AG04450 (cell line): ENCODE measurements around the gene TGFBR3. TPM values are rescaled to one million over a fixed set of nuclear protein-coding genes. Genes with fewer than 3 reads are reported as not detected.

ENCODE experiments used
- CTCF ChIA-PET: fragments of 300-600, 350-600 bp; formaldehyde crosslinking; extraction: SDS; loops from one replicate; lab custom pipeline; 2022; ENCODE audit warnings: antibody characterized with exemption, inconsistent platforms; lab: Charles Lee
- POLR2A ChIA-PET: fragments of 350-600 bp; formaldehyde crosslinking; extraction: SDS; loops from one replicate; lab custom pipeline; 2021; ENCODE audit warnings: antibody characterized with exemption, inconsistent platforms; lab: Yijun Ruan, JAX
- DNase-seq: peaks from one replicate; pipeline ENCODE4 v3.0.0-alpha.2; 2011; ENCODE audit warnings: low read depth, low spot score
- H3K27ac ChIP-seq: one replicate; pipeline ENCODE4 v1.5.1; 2012; ENCODE audit warnings: low read depth, low read length, control low read depth
- H3K27me3 ChIP-seq: one replicate; pipeline ENCODE4 v1.6.0; 2012; ENCODE audit warnings: low read length; ENCODE audit not compliant: control insufficient read depth, insufficient read depth
- H3K4me3 ChIP-seq: 2 replicates; pipeline ENCODE4 v1.5.1; 2011; ENCODE audit warnings: mild to moderate bottlenecking, low read depth, low read length, control low read depth
- H3K9me3 ChIP-seq: 2 replicates; pipeline ENCODE4 v1.5.1; 2012; ENCODE audit warnings: low read length; ENCODE audit not compliant: control insufficient read depth, insufficient read depth
- CTCF ChIP-seq: IDR thresholded peaks from 2 replicates; pipeline ENCODE4 v1.5.1; 2011; ENCODE audit warnings: low read depth, low read length, control low read depth, inconsistent platforms
- polyA plus RNA-seq: library from polyadenylated mRNA; depleted of rRNA; stranded (reverse); fragments of >200 nt; gene quantifications from 2 replicates; pipeline ENCODE4 v1.2.3, GENCODE V29; 2011

Gene TGFBR3
- polyA plus RNA-seq, 1 experiment: 36.5 TPM

GRCh38 chr1:91874167-91874566 is 11.8 kb downstream of the TGFBR3 start:
- TF ChIP-seq CTCF: no peak
- Histone ChIP-seq H3K27ac (no peak overlapping the region), H3K9me3 (no peaks in the 10 kb centered on the region), H3K4me3 (no peak overlapping the region), H3K27me3 (no peaks in the 10 kb centered on the region)
- ChIA-PET POLR2A (no interaction called here), CTCF (interaction anchor here (0.6 to 1.4 kb wide), 4 partner anchors 9 to 349 kb away, joined by 3 to 5 read pairs (median 4); no protein-coding TSS in a partner anchor)
- DNase-seq: no peak

GRCh38 chr1:91872559-91873081 is 13.3 kb downstream of the TGFBR3 start:
- no peak for DNase-seq
- no peak for TF ChIP-seq CTCF
- Histone ChIP-seq H3K27ac (no peak overlapping the region), H3K9me3 (no peaks in the 10 kb centered on the region), H3K27me3 (no peaks in the 10 kb centered on the region), H3K4me3 (no peak overlapping the region)
- ChIA-PET CTCF (interaction anchor here (0.6 to 2.0 kb wide), 5 partner anchors 9 to 360 kb away, joined by 3 to 10 read pairs (median 7); no protein-coding TSS in a partner anchor), POLR2A (interaction anchor here (0.5 kb wide), 1 partner anchor 11 kb away, joined by 5 read pairs; no protein-coding TSS in a partner anchor)

- TF ChIP-seq CTCF: no peak
- H3K9me3 ChIP-seq: no peaks in the 10 kb centered on the region
- no peak for DNase-seq
- ChIA-PET POLR2A (interaction anchor here (0.5 kb wide), 1 partner anchor 12 kb away, joined by 5 read pairs; no protein-coding TSS in a partner anchor), CTCF (interaction anchor here (0.6 to 2.0 kb wide), 6 partner anchors 9 to 360 kb away, joined by 3 to 10 read pairs (median 6); no protein-coding TSS in a partner anchor)
- H3K27ac ChIP-seq: no peak overlapping the region
- H3K27me3 ChIP-seq: no peaks in the 10 kb centered on the region
- no peak overlapping the region for H3K4me3 ChIP-seq
Measured at GRCh38 chr1:91872000-91872399, 14.0 kb downstream of the TGFBR3 start.

GRCh38 chr1:91870322-91870721 is 15.6 kb downstream of the TGFBR3 start:
- no peak overlapping the region for H3K4me3 ChIP-seq
- ChIA-PET POLR2A (no interaction called here), CTCF (interaction anchor here (0.6 to 1.3 kb wide), 4 partner anchors 13 to 66 kb away, joined by 3 to 7 read pairs (median 3); no protein-coding TSS in a partner anchor)
- DNase-seq: no peak
- no peaks in the 10 kb centered on the region for H3K9me3 ChIP-seq
- TF ChIP-seq CTCF: no peak
- H3K27ac ChIP-seq: no peak overlapping the region
- no peaks in the 10 kb centered on the region for H3K27me3 ChIP-seq

GRCh38 chr1:91866425-91866824 is 19.5 kb downstream of the TGFBR3 start:
- no peaks in the 10 kb centered on the region for H3K27me3 ChIP-seq
- no peak overlapping the region for H3K4me3 ChIP-seq
- no peak for DNase-seq
- H3K27ac ChIP-seq: no peak overlapping the region
- POLR2A ChIA-PET: no interaction called here
- H3K9me3 ChIP-seq: no peaks in the 10 kb centered on the region
- TF ChIP-seq CTCF: no peak
- CTCF ChIA-PET: interaction anchor here (2.0 kb wide), 1 partner anchor 17 kb away, joined by 8 read pairs; no protein-coding TSS in a partner anchor
